OCI-LY1 (cell line): ENCODE results near the gene BCKDK.

ENCODE experiments used
- CTCF ChIP-seq: fragments of 200-600 bp; sonication (generic), shearing (Covaris generic); IDR thresholded peaks from 2 replicates; pipeline ENCODE4 v1.5.1; 2017; ENCODE audit warnings: mild to moderate bottlenecking, antibody characterized with exemption, low read length, moderate library complexity, mixed read lengths
- EZH2 ChIP-seq: fragments of 200-600 bp; sonication (generic), shearing (Covaris generic); IDR thresholded peaks from 2 replicates; pipeline ENCODE4 v1.8.0; 2017; ENCODE audit warnings: borderline replicate concordance, mixed run types, mild to moderate bottlenecking, antibody characterized with exemption, low read length, moderate library complexity, mixed read lengths

DNA sequence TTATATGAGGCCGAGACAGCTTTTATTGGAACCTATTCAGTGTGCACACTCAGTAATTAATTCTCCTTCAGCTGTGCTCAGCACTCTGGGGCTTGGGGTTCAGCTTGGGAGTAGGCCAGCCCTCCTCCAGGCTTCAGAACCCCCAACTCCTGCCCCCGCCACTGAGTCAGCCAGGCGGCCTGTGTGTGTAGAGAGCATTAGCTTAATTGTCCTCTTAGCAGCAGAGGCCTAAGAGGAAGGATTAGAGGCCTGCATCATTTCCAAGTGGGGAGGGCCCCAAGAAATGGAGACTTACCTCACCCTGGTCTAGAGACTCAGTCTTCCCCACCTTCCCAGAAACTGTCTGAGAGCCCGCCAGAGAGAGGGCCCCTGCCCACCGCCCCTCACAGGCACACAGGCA, 20.2 kb upstream of the BCKDK start:
- no peak for TF ChIP-seq CTCF
- TF ChIP-seq EZH2 = no peak
